Measurements from ENCODE around the gene FBXO42. TPM values are rescaled to one million over a fixed set of nuclear protein-coding genes. Genes with fewer than 3 reads are reported as not detected.

Gene FBXO42
- total and polyA plus RNA-seq, 12 donors, result 12.4 to 26.6 (median 20.5) TPM

DNA sequence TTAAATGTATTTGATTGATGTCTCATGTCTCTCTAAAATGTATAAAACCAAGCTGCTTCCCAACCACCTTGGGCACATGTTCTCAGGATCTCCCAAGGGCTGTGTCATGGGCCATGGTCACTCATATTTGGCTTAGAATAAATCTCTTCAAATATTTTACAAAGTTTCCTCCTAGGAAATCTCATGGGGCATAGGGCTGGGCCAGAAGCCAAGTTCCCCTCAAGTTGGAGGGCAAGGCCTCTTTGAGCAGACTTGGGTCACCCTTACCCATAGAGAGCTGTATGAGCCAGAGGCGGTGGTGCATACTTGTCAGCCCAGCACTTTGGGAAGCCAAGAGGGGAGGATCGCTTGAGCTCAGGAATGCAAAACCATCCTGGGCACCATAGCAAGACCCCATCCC lies 2.3 kb upstream of the FBXO42 start:
- 88 to 89% methylated on average over 2 of the region's 2 CpGs for WGBS, 2 donors
- Histone ChIP-seq H3K4me1 (peaks cover 0 to 29% (median 22%) of the 10 kb centered on the region in 9 donors), H3K4me3 (no peak overlapping the region), H3K9me3 (no peaks in the 10 kb centered on the region), H3K36me3 (no peaks in the 10 kb centered on the region), H3K27me3 (no peaks in the 10 kb centered on the region), H3K27ac (no peak overlapping the region)
- TF ChIP-seq CTCF (IDR thresholded peaks at IDR 0.05), result no peak
- no peak for ATAC-seq
- intact Hi-C loops (cut with DNase I), result loop anchor here in 5 of 10 donors (5.0 to 10.0 kb wide), 3 partner anchors 107 to 150 kb away; no protein-coding TSS in a partner anchor
- DNase-seq, result no peak

DNA sequence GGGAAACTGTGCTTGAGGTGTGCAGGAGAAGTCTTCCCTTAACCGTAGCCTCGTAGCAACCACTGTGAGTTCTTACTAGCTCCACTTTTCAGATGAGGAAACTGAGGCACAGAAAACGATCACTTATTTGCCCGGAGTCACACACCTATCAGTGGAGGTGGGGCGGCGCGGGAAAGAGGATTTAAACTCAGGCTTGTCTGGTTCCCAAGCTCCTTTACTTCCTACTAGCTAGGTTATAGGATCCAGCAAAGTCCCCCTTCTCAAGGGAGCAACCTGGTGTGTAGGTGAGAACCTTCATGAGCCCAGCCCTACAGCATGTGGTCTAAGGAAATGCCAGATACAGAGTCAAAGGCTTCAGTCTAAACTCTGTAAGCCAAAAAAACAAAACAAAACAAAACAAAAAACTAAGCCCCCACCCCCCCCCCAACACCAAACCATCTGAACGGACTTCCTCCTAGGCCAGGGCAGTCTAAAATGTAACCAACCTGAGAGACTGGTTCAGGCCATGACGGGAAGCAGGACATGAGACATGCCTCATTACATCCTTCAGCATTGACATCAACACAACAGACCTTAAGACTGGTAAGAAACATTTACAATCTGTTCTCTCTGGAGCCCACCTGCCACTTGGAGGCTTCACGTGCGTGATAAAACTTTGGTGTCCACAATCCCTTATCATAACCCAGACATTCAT lies 709 bp upstream of the FBXO42 start:
- no peak for DNase-seq
- Histone ChIP-seq H3K4me3 (peak overlapping the region in 9 of 10 donors; percentile 73 to 99 (median 94)), H3K27ac (peak overlapping the region; percentile 81 to 98 (median 96)), H3K9me3 (no peaks in the 10 kb centered on the region), H3K27me3 (no peaks in the 10 kb centered on the region), H3K36me3 (no peaks in the 10 kb centered on the region), H3K4me1 (peaks cover 0 to 45% (median 37%) of the 10 kb centered on the region in 9 donors)
- intact Hi-C loops (cut with DNase I), result loop anchor here in 6 of 10 donors (2.0 to 10.0 kb wide), 4 partner anchors 106 to 148 kb away; partner anchors contain the start of gene CPLANE2 (in 1 of the 6)
- WGBS, 2 donors, result 56 to 60% methylated on average over 11 of the region's 11 CpGs
- ATAC-seq, result peak in 2 of 8 donors; percentile 1 to 3
- no peak for TF ChIP-seq CTCF (IDR thresholded peaks at IDR 0.05)

GRCh38 chr1:16351456-16351993 lies 755 bp downstream of the FBXO42 start:
- peaks cover 0 to 46% (median 37%) of the 10 kb centered on the region in 9 donors for H3K4me1 ChIP-seq
- TF ChIP-seq CTCF (IDR thresholded peaks at IDR 0.05), result no peak
- 0 to 1% methylated on average over 20 of the region's 20 CpGs for WGBS, 2 donors
- no peaks in the 10 kb centered on the region for H3K9me3 ChIP-seq
- H3K27me3 ChIP-seq, result no peaks in the 10 kb centered on the region
- DNase-seq (no peak), ATAC-seq (peak in 3 of 8 donors; percentile 21 to 41 (median 35))
- H3K4me3 ChIP-seq, result peak overlapping the region; percentile 73 to 99 (median 95)
- H3K27ac ChIP-seq, result peak overlapping the region; percentile 81 to 98 (median 96)
- H3K36me3 ChIP-seq, result no peaks in the 10 kb centered on the region
- intact Hi-C loops (cut with DNase I), result loop anchor here in 5 of 10 donors (5.0 to 10.0 kb wide), 3 partner anchors 104 to 147 kb away; no protein-coding TSS in a partner anchor

DNA sequence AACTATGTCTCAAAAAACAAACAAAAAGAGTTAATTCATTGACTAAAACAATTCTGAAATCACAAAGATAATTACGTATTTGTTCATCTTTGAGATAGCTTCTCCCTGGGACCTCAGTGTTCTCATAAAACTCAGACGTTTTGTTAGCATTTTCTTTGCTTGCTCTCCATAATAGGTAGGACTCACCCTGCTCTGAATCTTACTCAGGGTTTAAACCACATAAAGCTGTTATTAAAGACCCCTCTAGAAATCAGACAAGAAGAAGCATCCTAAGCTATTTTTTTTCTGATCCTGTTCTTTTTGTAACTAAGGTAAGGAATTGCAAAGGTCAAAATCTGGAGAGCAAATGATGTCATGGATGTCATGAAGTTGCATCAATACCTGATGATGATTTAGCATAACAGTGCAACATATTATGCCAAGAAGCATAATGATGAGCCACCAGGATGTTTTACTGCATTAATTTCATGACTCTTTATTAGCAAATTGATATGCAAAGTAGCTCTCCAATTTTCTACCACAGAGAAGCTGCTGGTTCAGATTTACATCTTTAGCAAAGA lies 2.4 kb downstream of the FBXO42 start:
- WGBS, 2 donors, result 45 to 61% methylated on average over 2 of the region's 2 CpGs
- DNase-seq (no peak), ATAC-seq (no peak)
- intact Hi-C loops (cut with DNase I), result loop anchor here in 5 of 10 donors (5.0 to 10.0 kb wide), 3 partner anchors 103 to 145 kb away; no protein-coding TSS in a partner anchor
- Histone ChIP-seq H3K27me3 (no peaks in the 10 kb centered on the region), H3K4me1 (peaks cover 0 to 49% (median 37%) of the 10 kb centered on the region in 9 donors), H3K9me3 (no peaks in the 10 kb centered on the region), H3K36me3 (no peaks in the 10 kb centered on the region), H3K27ac (peak overlapping the region in 1 of 10 donors; percentile 56), H3K4me3 (peak overlapping the region in 2 of 10 donors; percentile 10 to 98)
- TF ChIP-seq CTCF (IDR thresholded peaks at IDR 0.05), result no peak

Measured in heart right ventricle (tissue), 16 donors.